Endothelial cell of umbilical vein (primary cell): ENCODE measurements around the gene TKT. TPM values are rescaled to one million over a fixed set of nuclear protein-coding genes. Genes with fewer than 3 reads are reported as not detected.

Experiments used
- BruUV-seq: library from RNA; stranded (reverse); fragments of 400-500 nt; replicated peaks from 2 replicates; lab custom pipeline; 2021; lab: Mats Ljungman, UMichigan
- CTCF ChIA-PET: fragments of 300-600, 350-600 bp; sonication (Branson Sonifier 250); formaldehyde crosslinking; loops from one replicate; lab custom pipeline; 2021; ENCODE audit warnings: antibody characterized with exemption, inconsistent platforms; lab: Charles Lee
- POLR2A ChIA-PET: fragments of 300-600, 350-600 bp; sonication (Branson Sonifier 250); formaldehyde crosslinking; loops from one replicate; lab custom pipeline; 2021; ENCODE audit warnings: antibody characterized with exemption, inconsistent platforms; lab: Charles Lee
- DNase-seq: peaks from one replicate; pipeline ENCODE4 v3.0.0-alpha.2; 2011; ENCODE audit warnings: low read depth, low spot score
- FAIRE-seq: peaks from 2 replicates; lab custom pipeline; 2011; peaks lifted over from hg19 to GRCh38; lab: Jason Lieb, UNC
- H2AFZ ChIP-seq: 2 replicates; pipeline ENCODE4 v1.6.0; 2012; ENCODE audit warnings: low read depth, low read length, control low read depth, inconsistent platforms
- H3K27ac ChIP-seq: 2 replicates; pipeline ENCODE4 v1.5.1; 2011; ENCODE audit warnings: low read depth, mild to moderate bottlenecking, control low read depth, low read length, moderate library complexity; ENCODE audit not compliant: insufficient read depth
- H3K27me3 ChIP-seq, 2 experiments: 2 replicates each; pipeline versions ENCODE4 v1.6.0 to v1.6.1; 2011; ENCODE audit warnings: low read length in 2 of 2, mixed read lengths in 1 of 2; ENCODE audit not compliant: control insufficient read depth in 2 of 2, insufficient read depth in 2 of 2
- H3K36me3 ChIP-seq, 2 experiments: 2 replicates in 1 of 2; 3 replicates in 1 of 2; pipeline ENCODE4 v1.5.1; 2011; ENCODE audit warnings: low read length in 2 of 2, mild to moderate bottlenecking in 1 of 2, moderate library complexity in 1 of 2; ENCODE audit not compliant: control insufficient read depth in 2 of 2, insufficient read depth in 2 of 2; ENCODE audit errors: extremely low read depth in 1 of 2
- H3K4me1 ChIP-seq: 3 replicates; pipeline ENCODE4 v1.5.1; 2011; ENCODE audit warnings: mild to moderate bottlenecking, low read length; ENCODE audit not compliant: control insufficient read depth, insufficient read depth; ENCODE audit errors: extremely low read depth
- H3K4me2 ChIP-seq: 2 replicates; pipeline ENCODE4 v1.6.1; 2011; ENCODE audit warnings: low read length, control low read depth, mixed read lengths; ENCODE audit not compliant: insufficient read depth
- H3K4me3 ChIP-seq, 3 experiments: fragments of 200-600 bp in 1 of 3; sonication (generic), shearing (Covaris generic) in 1 of 3; replicated peaks in 1 of 3; 2 replicates each; pipeline ENCODE4 v1.5.1; 2011 to 2016; ENCODE audit warnings: control low read depth in 3 of 3, low read length in 3 of 3, mild to moderate bottlenecking in 2 of 3, inconsistent platforms in 1 of 3, low read depth in 1 of 3, moderate library complexity in 1 of 3; ENCODE audit not compliant: insufficient read depth in 1 of 3
- H3K79me2 ChIP-seq: 2 replicates; pipeline ENCODE4 v1.6.0; 2012; ENCODE audit warnings: low read length, inconsistent platforms; ENCODE audit not compliant: control insufficient read depth, insufficient read depth
- H3K9ac ChIP-seq: replicated peaks from 2 replicates; pipeline ENCODE3; 2011; ENCODE audit warnings: low read length, control low read depth; ENCODE audit not compliant: insufficient read depth; ENCODE audit errors: extremely low read depth
- H3K9me1 ChIP-seq: replicated peaks from 3 replicates; pipeline ENCODE4 v1.6.0; 2011; ENCODE audit warnings: mild to moderate bottlenecking, low read length; ENCODE audit not compliant: control insufficient read depth, insufficient read depth; ENCODE audit errors: extremely low read depth
- H3K9me3 ChIP-seq: replicated peaks from 2 replicates; pipeline ENCODE4 v1.5.1; 2012; ENCODE audit warnings: low read length, inconsistent platforms; ENCODE audit not compliant: control insufficient read depth, insufficient read depth
- H4K20me1 ChIP-seq: replicated peaks from 2 replicates; pipeline ENCODE3; 2011; ENCODE audit warnings: mild to moderate bottlenecking, low read length; ENCODE audit not compliant: control insufficient read depth, insufficient read depth; ENCODE audit errors: extremely low read depth
- EZH2 ChIP-seq: IDR thresholded peaks from 2 replicates; pipeline ENCODE4 v1.6.1; 2012; ENCODE audit warnings: borderline replicate concordance, low read depth, mild to moderate bottlenecking, moderate library complexity, low read length, inconsistent platforms; ENCODE audit not compliant: severe bottlenecking
- FOS ChIP-seq: IDR thresholded peaks from 2 replicates; pipeline ENCODE4 v1.6.1; 2011; ENCODE audit warnings: mild to moderate bottlenecking, low read length, moderate library complexity, borderline replicate concordance; ENCODE audit not compliant: insufficient read depth
- GATA2 ChIP-seq: IDR thresholded peaks from 2 replicates; pipeline ENCODE4 v1.7.0; 2011; ENCODE audit warnings: low read depth, mild to moderate bottlenecking, moderate library complexity, mixed read lengths, low read length; ENCODE audit not compliant: insufficient read length, insufficient read depth
- JUN ChIP-seq: IDR thresholded peaks from 2 replicates; pipeline ENCODE4 v1.6.1; 2011; ENCODE audit warnings: borderline replicate concordance, low read depth; ENCODE audit not compliant: insufficient read length, insufficient read depth
- MAX ChIP-seq: IDR thresholded peaks from 2 replicates; pipeline ENCODE4 v1.6.1; 2011; ENCODE audit not compliant: insufficient read depth, insufficient read length
- MYC ChIP-seq: IDR thresholded peaks from one replicate; pipeline ENCODE4 v1.6.1; 2011; ENCODE audit warnings: mild to moderate bottlenecking, low read depth, low read length
- POLR2A ChIP-seq: IDR thresholded peaks from 2 replicates; pipeline ENCODE4 v1.6.1; 2012; ENCODE audit warnings: low read depth, mild to moderate bottlenecking, control low read depth, low read length
- POLR2AphosphoS5 ChIP-seq: IDR thresholded peaks from 2 replicates; pipeline ENCODE4 v1.6.1; 2012; ENCODE audit warnings: low read depth, mild to moderate bottlenecking, control low read depth, low read length, moderate library complexity; ENCODE audit not compliant: insufficient read depth
- dilution Hi-C: fragments of 300-500 bp; cut with MboI; formaldehyde crosslinking; loops from one replicate; pipeline ENCODE4 v1.15.0; 2019; ENCODE audit warnings: low sequenced_read_pairs; ENCODE audit not compliant: extremely low pct_ligation_motif_present
- intact Hi-C: fragments of 100-400 bp; cut with micrococcal nuclease; formaldehyde crosslinking; loops from one replicate; pipeline ENCODE4 v1.10.0; 2022
- polyA plus RNA-seq, 4 experiments: library from polyadenylated mRNA; depleted of rRNA in 3 of 4; stranded (reverse) in 3 of 4; unstranded in 1 of 4; fragments of >200 nt; gene quantifications; 2 replicates each; pipeline versions ENCODE4 v1.2.1 to v1.2.3, GENCODE V29; 2011 to 2012; ENCODE audit warnings: missing spikeins in 1 of 4
- total RNA-seq: library from RNA; stranded (reverse); gene quantifications from 2 replicates; pipeline ENCODE4 v1.2.3, GENCODE V29; 2021
- TF ChIP-seq, protein P1 (sequence below), 2 donors: IDR thresholded peaks; 1 replicate in 1 of 2; 2 replicates in 1 of 2; pipeline ENCODE4 v1.5.1; 2011; ENCODE audit warnings: low read length in 2 of 2, mild to moderate bottlenecking in 2 of 2, moderate library complexity in 2 of 2, control low read depth in 1 of 2, inconsistent platforms in 1 of 2, low read depth in 1 of 2; ENCODE audit not compliant: insufficient read depth in 1 of 2; ENCODE audit errors: extremely low read depth in 1 of 2

Gene TKT
- total and polyA plus RNA-seq, 2 donors (not counting 3 experiments of a cell fraction or from before 2014, with no cell fraction given): 287 to 586 TPM

DNA sequence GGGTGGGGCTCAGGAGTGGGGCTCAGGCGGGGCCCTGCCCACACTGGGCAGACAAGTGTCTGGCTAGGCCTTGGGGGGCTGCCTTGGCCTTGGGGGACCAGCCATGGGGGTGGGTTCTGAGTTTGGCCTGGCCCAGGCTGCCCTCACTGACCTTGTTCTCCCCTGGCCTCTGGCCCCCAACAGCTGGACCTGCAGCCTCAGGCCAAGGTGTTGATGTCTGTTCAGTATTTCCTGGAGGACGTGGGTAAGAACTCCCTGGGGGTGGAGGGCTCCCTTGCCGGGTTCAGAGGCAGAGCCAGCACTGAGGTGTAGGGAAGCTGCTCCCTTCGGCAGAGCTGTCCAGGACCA is 74.8 kb downstream of the TKT start:
- no peaks in the 10 kb centered on the region for H3K9me1 ChIP-seq
- FAIRE-seq (no peak), DNase-seq (no peak)
- H3K9ac ChIP-seq: no peak overlapping the region
- no peak overlapping the region for H3K4me3 ChIP-seq
- no TSS peak for BruUV-seq
- H3K27ac ChIP-seq: no peak overlapping the region
- dilution Hi-C loops: no loop called here
- ChIA-PET POLR2A (interaction anchor here (0.7 kb wide), 1 partner anchor 31 kb away, joined by 4 read pairs; no protein-coding TSS in a partner anchor), CTCF (interaction anchor here (1.0 kb wide), 1 partner anchor 46 kb away, joined by 3 read pairs; no protein-coding TSS in a partner anchor)
- intact Hi-C loops: no loop called here
- H3K27me3 ChIP-seq: no peaks in the 10 kb centered on the region
- no peak overlapping the region for H3K4me2 ChIP-seq
- H2AFZ ChIP-seq: no peak overlapping the region
- H3K9me3 ChIP-seq: no peaks in the 10 kb centered on the region
- TF ChIP-seq FOS (no peak), GATA2 (no peak), MAX (no peak), POLR2AphosphoS5 (no peak), MYC (no peak), POLR2A (no peak), EZH2 (no peak), JUN (no peak)
- TF ChIP-seq, protein P1, sequence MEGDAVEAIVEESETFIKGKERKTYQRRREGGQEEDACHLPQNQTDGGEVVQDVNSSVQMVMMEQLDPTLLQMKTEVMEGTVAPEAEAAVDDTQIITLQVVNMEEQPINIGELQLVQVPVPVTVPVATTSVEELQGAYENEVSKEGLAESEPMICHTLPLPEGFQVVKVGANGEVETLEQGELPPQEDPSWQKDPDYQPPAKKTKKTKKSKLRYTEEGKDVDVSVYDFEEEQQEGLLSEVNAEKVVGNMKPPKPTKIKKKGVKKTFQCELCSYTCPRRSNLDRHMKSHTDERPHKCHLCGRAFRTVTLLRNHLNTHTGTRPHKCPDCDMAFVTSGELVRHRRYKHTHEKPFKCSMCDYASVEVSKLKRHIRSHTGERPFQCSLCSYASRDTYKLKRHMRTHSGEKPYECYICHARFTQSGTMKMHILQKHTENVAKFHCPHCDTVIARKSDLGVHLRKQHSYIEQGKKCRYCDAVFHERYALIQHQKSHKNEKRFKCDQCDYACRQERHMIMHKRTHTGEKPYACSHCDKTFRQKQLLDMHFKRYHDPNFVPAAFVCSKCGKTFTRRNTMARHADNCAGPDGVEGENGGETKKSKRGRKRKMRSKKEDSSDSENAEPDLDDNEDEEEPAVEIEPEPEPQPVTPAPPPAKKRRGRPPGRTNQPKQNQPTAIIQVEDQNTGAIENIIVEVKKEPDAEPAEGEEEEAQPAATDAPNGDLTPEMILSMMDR (IDR thresholded peaks at IDR 0.05; ENCODE audit: extremely low read depth in 1 of 2, insufficient read depth in 1 of 2, low read depth in 1 of 2, low read length in 2 of 2): no peak
- no peaks in the 10 kb centered on the region for H3K79me2 ChIP-seq
- H3K36me3 ChIP-seq: peaks cover 7 to 17% of the 10 kb centered on the region in 2 experiments
- no peaks in the 10 kb centered on the region for H4K20me1 ChIP-seq
- no peaks in the 10 kb centered on the region for H3K4me1 ChIP-seq
